GM18858 (cell line): ENCODE measurements around the gene PHF21B.

Experiments used
- ATAC-seq: cut with Tn5 transposase; IDR thresholded peaks from one replicate; pipeline ENCODE4 v1.9.1; 2021; ENCODE audit not compliant: unreplicated experiment

PHF21B gene

GRCh38 chr22:44992166-44992565 is 17.6 kb downstream of the PHF21B start:
- no peak for ATAC-seq

- no peak for ATAC-seq
Measured at GRCh38 chr22:44991218-44991617, 18.6 kb downstream of the PHF21B start.

GRCh38 chr22:44990810-44991209 is 19.0 kb downstream of the PHF21B start:
- ATAC-seq, result no peak

- ATAC-seq, result no peak
Measured at GRCh38 chr22:44990328-44990727, 19.5 kb downstream of the PHF21B start.

GRCh38 chr22:44988671-44989070 is 21.1 kb downstream of the PHF21B start:
- ATAC-seq, result no peak

GRCh38 chr22:44986926-44987325 is 22.9 kb downstream of the PHF21B start:
- ATAC-seq, result no peak

GRCh38 chr22:44985906-44986527 is 23.8 kb downstream of the PHF21B start:
- ATAC-seq, result no peak

GRCh38 chr22:44983878-44984482 is 25.8 kb downstream of the PHF21B start:
- no peak for ATAC-seq

- ATAC-seq, result no peak
Measured at GRCh38 chr22:44982445-44982844, 27.4 kb downstream of the PHF21B start.

- no peak for ATAC-seq
Measured at GRCh38 chr22:44981857-44982256, 27.9 kb downstream of the PHF21B start.

GRCh38 chr22:44979154-44979553 is 30.7 kb downstream of the PHF21B start:
- no peak for ATAC-seq

- ATAC-seq, result no peak
Measured at GRCh38 chr22:44975427-44976262, 34.2 kb downstream of the PHF21B start.

- ATAC-seq, result no peak
Measured at GRCh38 chr22:44974454-44974853, 35.4 kb downstream of the PHF21B start.

GRCh38 chr22:44973829-44974228 is 36.0 kb downstream of the PHF21B start:
- ATAC-seq, result no peak

- no peak for ATAC-seq
Measured at GRCh38 chr22:44972363-44973083, 37.3 kb downstream of the PHF21B start.

- no peak for ATAC-seq
Measured at GRCh38 chr22:44971651-44972362, 38.0 kb downstream of the PHF21B start.

GRCh38 chr22:44970291-44970690 is 39.5 kb downstream of the PHF21B start:
- no peak for ATAC-seq

GRCh38 chr22:44969817-44970216 is 40.0 kb downstream of the PHF21B start:
- no peak for ATAC-seq

GRCh38 chr22:44968736-44969135 is 41.1 kb downstream of the PHF21B start:
- ATAC-seq, result no peak

GRCh38 chr22:44965171-44965570 is 44.6 kb downstream of the PHF21B start:
- ATAC-seq, result no peak

GRCh38 chr22:44964722-44965078 is 45.1 kb downstream of the PHF21B start:
- ATAC-seq, result no peak
